Measurements from ENCODE around the gene NUDT8. TPM values are rescaled to one million over a fixed set of nuclear protein-coding genes. Genes with fewer than 3 reads are reported as not detected.

Gene NUDT8
- total and polyA plus RNA-seq, 2 donors (not counting 1 experiment from before 2014, with no cell fraction given): 6.9 to 7.1 TPM

DNA sequence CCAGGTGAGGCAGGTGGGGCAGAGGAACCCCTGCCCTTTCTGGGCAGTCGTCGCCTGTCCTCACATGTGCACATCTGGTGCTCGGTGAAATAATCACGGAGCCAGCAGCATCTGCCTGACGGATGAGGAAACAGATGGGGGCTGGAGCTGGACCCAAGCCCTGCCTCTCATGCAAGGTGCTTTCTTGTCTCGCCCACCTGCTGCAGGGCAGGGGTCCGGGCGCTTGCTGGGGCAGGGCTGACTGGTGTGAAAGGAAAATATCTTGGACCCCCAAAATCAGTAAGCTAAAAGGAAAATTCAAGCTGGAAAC is 41.4 kb upstream of the NUDT8 start:
- Histone ChIP-seq H3K36me3 (replicated peaks in 1 of 2; ENCODE audit: control extremely low read depth in 1 of 2, control insufficient read depth in 1 of 2, extremely low read depth in 1 of 2, insufficient read depth in 2 of 2, low read length in 1 of 2) (no peaks in the 10 kb centered on the region), H3K4me3 (ENCODE audit: control extremely low read depth in 1 of 5, extremely low read depth in 1 of 5, insufficient read depth in 1 of 5, low read depth in 2 of 5, low read length in 4 of 5) (no peak overlapping the region), H3K79me2 (ENCODE audit: control insufficient read depth, insufficient read depth, low read length) (no peaks in the 10 kb centered on the region), H3K27ac (ENCODE audit: low read length in 2 of 2) (no peak overlapping the region), H3K9me3 (ENCODE audit: control extremely low read depth in 1 of 3, control insufficient read depth in 2 of 3, insufficient read depth in 1 of 3, low read length in 2 of 3) (peaks cover 0 to 13% (median 0%) of the 10 kb centered on the region in 3 donors), H3K9ac (ENCODE audit: low read length) (no peak overlapping the region), H2AFZ (ENCODE audit: insufficient read depth, low read depth, low read length, poor library complexity, severe bottlenecking) (no peak overlapping the region), H4K20me1 (ENCODE audit: control insufficient read depth, insufficient read depth, low read length, poor library complexity, severe bottlenecking) (no peaks in the 10 kb centered on the region), H3K4me2 (replicated peaks; ENCODE audit: low read depth, low read length, poor library complexity, severe bottlenecking) (no peak overlapping the region), H3K4me1 (ENCODE audit: control insufficient read depth in 2 of 2, insufficient read depth in 2 of 2, low read length in 2 of 2) (peaks cover 33 to 34% of the 10 kb centered on the region in 2 donors), H3K27me3 (replicated peaks in 1 of 4; ENCODE audit: control extremely low read depth in 1 of 4, control insufficient read depth in 3 of 4, insufficient read depth in 4 of 4, low read length in 3 of 4) (peaks cover 0 to 32% (median 13%) of the 10 kb centered on the region in 4 experiments)
- CTCF ChIA-PET: interaction anchor here (0.7 to 1.5 kb wide), 3 partner anchors 10 to 43 kb away, joined by 3 to 8 read pairs (median 3); no protein-coding TSS in a partner anchor
- ATAC-seq (ENCODE audit: low read depth): no peak
- Mint-ChIP-seq H3K27me3 (peaks cover 25% of the 10 kb centered on the region), H3K27ac (no peak overlapping the region), H3K9me3 (ENCODE audit: insufficient read depth) (no peaks in the 10 kb centered on the region), H3K4me3 (no peak overlapping the region), H3K4me1 (no peaks in the 10 kb centered on the region)
- POLR2A ChIA-PET: no interaction called here
- TF ChIP-seq, protein P1, sequence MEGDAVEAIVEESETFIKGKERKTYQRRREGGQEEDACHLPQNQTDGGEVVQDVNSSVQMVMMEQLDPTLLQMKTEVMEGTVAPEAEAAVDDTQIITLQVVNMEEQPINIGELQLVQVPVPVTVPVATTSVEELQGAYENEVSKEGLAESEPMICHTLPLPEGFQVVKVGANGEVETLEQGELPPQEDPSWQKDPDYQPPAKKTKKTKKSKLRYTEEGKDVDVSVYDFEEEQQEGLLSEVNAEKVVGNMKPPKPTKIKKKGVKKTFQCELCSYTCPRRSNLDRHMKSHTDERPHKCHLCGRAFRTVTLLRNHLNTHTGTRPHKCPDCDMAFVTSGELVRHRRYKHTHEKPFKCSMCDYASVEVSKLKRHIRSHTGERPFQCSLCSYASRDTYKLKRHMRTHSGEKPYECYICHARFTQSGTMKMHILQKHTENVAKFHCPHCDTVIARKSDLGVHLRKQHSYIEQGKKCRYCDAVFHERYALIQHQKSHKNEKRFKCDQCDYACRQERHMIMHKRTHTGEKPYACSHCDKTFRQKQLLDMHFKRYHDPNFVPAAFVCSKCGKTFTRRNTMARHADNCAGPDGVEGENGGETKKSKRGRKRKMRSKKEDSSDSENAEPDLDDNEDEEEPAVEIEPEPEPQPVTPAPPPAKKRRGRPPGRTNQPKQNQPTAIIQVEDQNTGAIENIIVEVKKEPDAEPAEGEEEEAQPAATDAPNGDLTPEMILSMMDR (IDR thresholded peaks at IDR 0.05): no peak
- no peak for TF ChIP-seq EZH2 (IDR thresholded peaks at IDR 0.05; ENCODE audit: borderline replicate concordance, insufficient read depth, low read depth, low read length, poor library complexity, severe bottlenecking)
- intact Hi-C loops (cut with micrococcal nuclease): no loop called here
- 19% methylated on average over 8 of the region's 8 CpGs for WGBS (ENCODE audit: insufficient coverage)
- DNase-seq: no peak

DNA sequence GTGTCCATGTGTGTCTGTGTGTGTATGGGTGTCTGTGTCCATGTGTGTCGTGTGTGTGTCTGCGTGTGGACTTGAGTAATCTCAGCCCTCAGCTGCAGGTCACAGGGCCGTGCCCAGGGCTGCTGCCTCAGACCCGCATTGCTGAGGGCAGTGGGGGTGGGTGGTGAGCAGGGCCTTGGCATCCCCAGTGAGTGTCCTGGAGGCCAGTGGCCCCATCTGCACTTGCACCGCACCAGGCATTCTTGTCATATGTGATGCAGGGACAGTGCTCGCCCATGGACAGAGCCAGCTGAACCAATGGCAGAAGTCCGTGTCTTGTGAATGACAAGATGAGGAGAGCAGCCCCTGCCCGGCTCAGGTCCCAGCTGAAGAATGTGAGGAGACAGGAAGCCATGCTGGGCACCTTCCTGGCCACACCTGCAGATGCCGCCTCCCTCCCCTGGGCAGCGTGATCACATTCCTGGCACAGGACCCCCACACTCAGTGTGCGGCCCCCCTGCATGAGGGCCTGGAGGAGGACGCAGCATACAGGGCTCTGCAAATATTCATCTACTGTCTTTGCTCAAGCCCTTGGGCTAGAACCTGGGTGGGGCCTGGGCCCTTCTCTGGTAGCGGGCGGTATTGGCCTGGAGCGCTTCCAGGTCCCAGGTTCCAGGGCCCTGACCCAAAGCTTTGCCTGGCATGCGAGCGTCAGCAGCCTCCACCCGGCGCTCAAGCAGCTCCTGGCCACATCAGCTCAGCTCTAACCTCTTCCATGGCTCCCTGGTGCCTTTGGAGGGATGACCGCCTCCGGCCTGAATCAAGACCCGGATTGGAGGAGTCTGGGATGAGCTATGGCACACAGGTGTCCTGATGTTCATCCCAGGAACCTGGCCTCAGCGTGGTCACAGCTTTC is 40.8 kb upstream of the NUDT8 start:
- DNase-seq (no peak), ATAC-seq (ENCODE audit: low read depth) (no peak)
- intact Hi-C loops (cut with micrococcal nuclease): no loop called here
- H3K4me1 ChIP-seq (ENCODE audit: control insufficient read depth in 2 of 2, insufficient read depth in 2 of 2, low read length in 2 of 2): peaks cover 33 to 34% of the 10 kb centered on the region in 2 donors
- H3K27ac Mint-ChIP-seq: no peak overlapping the region
- no peak for TF ChIP-seq EZH2 (IDR thresholded peaks at IDR 0.05; ENCODE audit: borderline replicate concordance, insufficient read depth, low read depth, low read length, poor library complexity, severe bottlenecking)
- TF ChIP-seq, protein P1 (IDR thresholded peaks at IDR 0.05): no peak
- H3K27me3 ChIP-seq (replicated peaks in 1 of 4; ENCODE audit: control extremely low read depth in 1 of 4, control insufficient read depth in 3 of 4, insufficient read depth in 4 of 4, low read length in 3 of 4): peaks cover 0 to 31% (median 12%) of the 10 kb centered on the region in 4 experiments
- H4K20me1 ChIP-seq (ENCODE audit: control insufficient read depth, insufficient read depth, low read length, poor library complexity, severe bottlenecking): no peaks in the 10 kb centered on the region
- ChIA-PET POLR2A (no interaction called here), CTCF (interaction anchor here (0.7 to 1.5 kb wide), 2 partner anchors 22 to 43 kb away, joined by 3 to 8 read pairs; no protein-coding TSS in a partner anchor)
- H3K9me3 Mint-ChIP-seq (ENCODE audit: insufficient read depth): no peaks in the 10 kb centered on the region
- WGBS (ENCODE audit: insufficient coverage): 88% methylated on average over 23 of the region's 23 CpGs
- no peak overlapping the region for H3K4me3 Mint-ChIP-seq
- H3K9me3 ChIP-seq (ENCODE audit: control extremely low read depth in 1 of 3, control insufficient read depth in 2 of 3, insufficient read depth in 1 of 3, low read length in 2 of 3): peaks cover 0 to 8% (median 0%) of the 10 kb centered on the region in 3 donors
- no peaks in the 10 kb centered on the region for H3K4me1 Mint-ChIP-seq
- no peak overlapping the region for H3K4me3 ChIP-seq (ENCODE audit: control extremely low read depth in 1 of 5, extremely low read depth in 1 of 5, insufficient read depth in 1 of 5, low read depth in 2 of 5, low read length in 4 of 5)
- H2AFZ ChIP-seq (ENCODE audit: insufficient read depth, low read depth, low read length, poor library complexity, severe bottlenecking): no peak overlapping the region
- H3K9ac ChIP-seq (ENCODE audit: low read length): no peak overlapping the region
- no peaks in the 10 kb centered on the region for H3K36me3 ChIP-seq (replicated peaks in 1 of 2; ENCODE audit: control extremely low read depth in 1 of 2, control insufficient read depth in 1 of 2, extremely low read depth in 1 of 2, insufficient read depth in 2 of 2, low read length in 1 of 2)
- H3K4me2 ChIP-seq (replicated peaks; ENCODE audit: low read depth, low read length, poor library complexity, severe bottlenecking): no peak overlapping the region
- H3K79me2 ChIP-seq (ENCODE audit: control insufficient read depth, insufficient read depth, low read length): no peaks in the 10 kb centered on the region
- no peak overlapping the region for H3K27ac ChIP-seq (ENCODE audit: low read length in 2 of 2)
- H3K27me3 Mint-ChIP-seq: peaks cover 23% of the 10 kb centered on the region

All from B cell (primary cell).